ENCODE measurements around the gene GNA12. TPM values are rescaled to one million over a fixed set of nuclear protein-coding genes. Genes with fewer than 3 reads are reported as not detected.

The GNA12 gene
- total RNA-seq, 1 donor from 2014 or later, result 34.7 TPM

GRCh38 chr7:2723138-2723850, 120.8 kb downstream of the GNA12 start:
- peak overlapping the region; percentile 42 for H3K27ac Mint-ChIP-seq
- H3K4me3 Mint-ChIP-seq, result no peak overlapping the region
- H3K27ac ChIP-seq, result no peak overlapping the region
- H3K9ac ChIP-seq, result no peak overlapping the region
- no peaks in the 10 kb centered on the region for H3K4me1 ChIP-seq
- no peak for DNase-seq (ENCODE audit: low spot score)
- H3F3A ChIP-seq (ENCODE audit: low read depth), result no peaks in the 10 kb centered on the region
- no peaks in the 10 kb centered on the region for H3K9me3 ChIP-seq (ENCODE audit: low read depth)
- H3K79me2 ChIP-seq (ENCODE audit: low read depth), result no peaks in the 10 kb centered on the region
- H3K4me3 ChIP-seq, result no peak overlapping the region
- peaks cover 2% of the 10 kb centered on the region for H3K36me3 ChIP-seq
- H3K36me3 Mint-ChIP-seq, result peaks cover 17% of the 10 kb centered on the region
- no peak overlapping the region for H3K4me2 ChIP-seq
- no peaks in the 10 kb centered on the region for H4K20me1 ChIP-seq (ENCODE audit: low read depth)
- no peak overlapping the region for H2AFZ ChIP-seq (replicated peaks)
- peaks cover 6% of the 10 kb centered on the region for H3K4me1 Mint-ChIP-seq
- no peak for TF ChIP-seq EZH2 (IDR thresholded peaks at IDR 0.05)
- TF ChIP-seq EZH2phosphoT487 (IDR thresholded peaks at IDR 0.05), result no peak
- no peak for TF ChIP-seq CTCF (IDR thresholded peaks at IDR 0.05)
- H3K27me3 Mint-ChIP-seq (ENCODE audit: insufficient read depth, low read depth), result peaks cover 6% of the 10 kb centered on the region
- H3K9me3 Mint-ChIP-seq, result no peaks in the 10 kb centered on the region
- no peaks in the 10 kb centered on the region for H3K27me3 ChIP-seq

GRCh38 chr7:2722591-2722990, 121.5 kb downstream of the GNA12 start:
- Mint-ChIP-seq H3K4me3 (no peak overlapping the region), H3K4me1 (peaks cover 13% of the 10 kb centered on the region), H3K27me3 (ENCODE audit: insufficient read depth, low read depth) (peaks cover 6% of the 10 kb centered on the region), H3K27ac (no peak overlapping the region), H3K9me3 (no peaks in the 10 kb centered on the region), H3K36me3 (peaks cover 17% of the 10 kb centered on the region)
- Histone ChIP-seq H3K4me2 (no peak overlapping the region), H3K27me3 (no peaks in the 10 kb centered on the region), H3K9me3 (ENCODE audit: low read depth) (no peaks in the 10 kb centered on the region), H3K4me3 (no peak overlapping the region), H3K9ac (no peak overlapping the region), H3K27ac (no peak overlapping the region), H3K36me3 (no peaks in the 10 kb centered on the region), H3K4me1 (no peaks in the 10 kb centered on the region), H3K79me2 (ENCODE audit: low read depth) (no peaks in the 10 kb centered on the region), H2AFZ (replicated peaks) (no peak overlapping the region), H4K20me1 (ENCODE audit: low read depth) (no peaks in the 10 kb centered on the region), H3F3A (ENCODE audit: low read depth) (no peaks in the 10 kb centered on the region)
- TF ChIP-seq CTCF (IDR thresholded peaks at IDR 0.05) (no peak), EZH2 (IDR thresholded peaks at IDR 0.05) (no peak), EZH2phosphoT487 (IDR thresholded peaks at IDR 0.05) (no peak)
- DNase-seq (ENCODE audit: low spot score), result no peak

- Mint-ChIP-seq H3K9me3 (no peaks in the 10 kb centered on the region), H3K27me3 (ENCODE audit: insufficient read depth, low read depth) (peaks cover 8% of the 10 kb centered on the region), H3K27ac (no peak overlapping the region), H3K4me3 (no peak overlapping the region), H3K36me3 (peaks cover 17% of the 10 kb centered on the region), H3K4me1 (peaks cover 16% of the 10 kb centered on the region)
- no peak overlapping the region for H3K9ac ChIP-seq
- no peaks in the 10 kb centered on the region for H3K79me2 ChIP-seq (ENCODE audit: low read depth)
- no peaks in the 10 kb centered on the region for H3K27me3 ChIP-seq
- H3K36me3 ChIP-seq, result no peaks in the 10 kb centered on the region
- no peak overlapping the region for H3K27ac ChIP-seq
- H3K4me3 ChIP-seq, result no peak overlapping the region
- no peak overlapping the region for H3K4me2 ChIP-seq
- no peak overlapping the region for H2AFZ ChIP-seq (replicated peaks)
- no peaks in the 10 kb centered on the region for H3F3A ChIP-seq (ENCODE audit: low read depth)
- DNase-seq (ENCODE audit: low spot score), result no peak
- H3K9me3 ChIP-seq (ENCODE audit: low read depth), result no peaks in the 10 kb centered on the region
- TF ChIP-seq EZH2 (IDR thresholded peaks at IDR 0.05) (no peak), EZH2phosphoT487 (IDR thresholded peaks at IDR 0.05) (no peak), CTCF (IDR thresholded peaks at IDR 0.05) (no peak)
- H4K20me1 ChIP-seq (ENCODE audit: low read depth), result no peaks in the 10 kb centered on the region
- H3K4me1 ChIP-seq, result no peaks in the 10 kb centered on the region
Measured at GRCh38 chr7:2721842-2722241, 122.3 kb downstream of the GNA12 start.

Data from neural progenitor cell (in vitro differentiated cells).